Posterior vena cava (tissue), 2 donors: ENCODE data around the gene MAPKAP1. TPM values are rescaled to one million over a fixed set of nuclear protein-coding genes. Genes with fewer than 3 reads are reported as not detected.

Experiments
- DNase-seq: peaks from one replicate; pipeline ENCODE4 v3.0.0-alpha.2; 2020; ENCODE audit warnings: low spot score
- intact Hi-C, 2 donors: fragments of 100-400 bp; cut with DNase I; formaldehyde crosslinking; loops; one replicate each; pipeline versions ENCODE4 v1.14.1 to v1.14.2; 2022 to 2023
- total RNA-seq, 2 donors: library from RNA; stranded (reverse); fragmentation: NEBNext Ultra II Directional; extraction: Animal tissue kit (Norgen Biotek cat#: 25700); gene quantifications; one replicate each; pipeline ENCODE4 v1.2.1, GENCODE V29; 2021
- donor health status: DM: yes; HTN: yes; CAD: no.
- donor health status: DM: yes; HTN: yes; CAD: no.

MAPKAP1 gene
- total RNA-seq, 2 donors from 2014 or later = 56.1 to 62.2 TPM

DNA sequence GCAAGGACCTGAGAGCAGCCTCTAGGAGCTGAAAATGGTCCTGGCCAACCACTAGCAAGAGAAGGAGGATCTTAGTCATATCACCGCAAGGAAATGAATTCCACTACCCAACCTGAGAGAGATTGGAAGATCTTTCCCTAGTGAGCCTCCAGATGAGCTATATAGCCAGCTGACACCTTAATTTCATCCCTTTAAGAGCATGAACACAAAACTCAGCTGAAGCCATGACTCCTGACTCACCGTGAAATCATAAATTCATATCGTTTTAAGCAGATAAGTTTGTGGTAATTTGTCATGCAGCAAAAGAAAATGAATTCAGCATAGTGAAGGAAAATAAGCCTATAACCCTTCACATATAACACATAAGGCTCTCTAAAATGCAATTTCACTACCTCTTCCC is 23.5 kb downstream of the MAPKAP1 start:
- intact Hi-C loops = no loop called here
- DNase-seq = no peak

DNA sequence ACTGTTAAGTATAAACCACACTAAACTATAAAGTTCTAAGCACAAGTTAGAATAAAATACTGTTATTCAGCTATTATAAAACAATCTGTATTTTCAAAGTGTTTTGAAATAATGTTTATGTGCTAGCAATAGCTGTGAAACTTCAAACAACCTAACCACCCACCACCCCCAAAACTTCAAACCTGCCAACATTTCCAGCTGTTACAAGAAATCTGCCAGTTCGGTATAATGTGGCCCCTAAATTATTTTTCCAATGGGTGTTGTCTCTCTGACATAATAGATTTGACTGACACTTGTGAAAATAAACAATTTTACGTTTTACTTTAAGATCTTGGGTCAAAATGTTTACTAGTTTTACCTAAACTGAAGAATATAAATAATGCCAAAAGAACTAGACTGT is 24.7 kb downstream of the MAPKAP1 start:
- intact Hi-C loops = no loop called here

DNA sequence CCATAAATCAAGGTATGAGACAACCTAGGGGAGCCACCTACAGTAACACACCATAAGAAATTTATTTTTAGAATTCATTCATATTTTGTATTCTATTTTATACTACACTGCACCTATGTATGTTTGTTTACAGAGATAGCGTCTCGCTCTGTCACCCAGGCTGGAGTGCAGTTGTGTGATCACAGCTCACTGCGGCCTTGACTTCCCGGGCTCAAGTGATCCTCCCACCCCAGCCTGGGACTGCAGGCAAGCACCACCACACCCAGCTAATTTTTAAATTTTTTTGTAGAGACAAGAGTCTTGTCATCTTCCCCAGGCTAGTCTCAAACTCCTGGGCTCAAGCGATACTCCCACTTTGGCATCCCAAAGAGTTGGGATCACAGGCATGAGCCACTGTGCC is 25.4 kb downstream of the MAPKAP1 start:
- intact Hi-C loops = no loop called here
- DNase-seq = no peak

More for the DNA sequence above, 24.7 kb downstream of the MAPKAP1 start:
- no peak for DNase-seq

DNA sequence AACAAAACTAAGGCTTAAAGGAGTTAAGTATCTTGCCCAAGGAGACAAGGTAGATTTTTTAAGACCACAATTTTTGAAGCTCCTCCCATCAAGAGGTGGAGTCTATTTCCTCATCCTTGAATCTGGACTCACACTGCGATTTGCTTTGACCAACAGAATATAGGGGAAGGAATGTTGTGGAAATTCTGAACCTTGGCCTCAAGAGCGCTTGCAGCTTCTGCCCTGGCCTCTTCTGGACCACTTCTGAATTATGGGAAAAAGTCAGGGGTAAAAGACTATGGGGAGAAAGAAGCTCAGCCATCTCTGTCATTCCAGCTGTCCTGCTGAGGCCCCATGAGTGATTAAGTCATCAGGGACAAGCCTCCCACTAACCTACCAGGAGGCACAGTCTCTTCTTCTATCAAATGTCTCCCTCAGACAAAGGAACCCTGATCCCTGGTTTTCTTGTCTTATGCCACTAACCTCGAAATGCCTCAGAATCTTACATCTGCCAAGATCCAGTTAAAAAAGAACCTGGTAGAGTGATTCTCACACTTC is 25.9 kb downstream of the MAPKAP1 start:
- intact Hi-C loops = no loop called here
- DNase-seq = no peak

DNA sequence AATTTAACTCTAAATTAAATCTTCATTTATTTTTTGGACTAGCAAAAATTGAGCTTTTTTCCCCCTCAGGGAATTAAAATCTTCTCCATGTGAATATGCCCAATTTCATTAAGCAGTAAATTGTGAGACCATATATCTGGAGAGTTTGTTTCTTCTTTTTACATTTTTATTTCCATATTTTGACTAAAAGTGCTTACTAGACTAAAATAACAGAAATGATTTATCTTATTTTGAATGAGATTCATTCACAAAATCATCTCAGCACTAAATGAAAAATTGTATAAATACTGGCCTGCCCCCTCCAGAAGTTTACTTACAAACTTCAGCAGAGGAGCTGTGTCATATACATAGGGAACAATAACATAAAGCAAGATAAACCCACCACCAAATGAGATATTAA is 26.6 kb downstream of the MAPKAP1 start:
- no peak for DNase-seq
- intact Hi-C loops = no loop called here

DNA sequence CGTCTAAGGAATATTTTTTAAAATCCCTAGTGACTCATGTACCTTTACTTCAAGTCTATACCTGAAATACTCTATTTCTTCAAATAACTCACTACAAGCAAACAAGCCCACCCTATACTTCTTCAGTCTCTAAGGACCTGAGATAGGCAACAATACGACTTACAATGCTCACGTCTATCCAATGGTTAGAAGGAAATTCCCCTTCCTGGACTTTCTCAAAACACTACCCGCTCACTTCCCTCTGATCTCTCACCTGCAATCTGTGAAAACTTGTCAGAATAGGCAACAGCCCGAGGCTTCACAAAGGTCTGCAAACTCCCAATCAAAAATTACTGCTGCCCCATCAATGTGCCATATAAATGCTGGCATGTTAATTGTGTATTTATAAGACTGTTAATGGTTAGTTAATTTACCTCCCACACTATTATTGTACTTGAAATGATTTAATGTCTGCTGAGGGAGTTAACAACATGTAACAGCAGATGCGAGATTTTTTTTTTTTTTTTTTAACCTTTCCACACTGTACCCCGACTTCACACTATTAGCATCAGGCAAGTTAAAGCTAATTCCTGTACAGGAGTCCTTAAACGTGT is 27.3 kb downstream of the MAPKAP1 start:
- intact Hi-C loops = no loop called here
- no peak for DNase-seq

DNA sequence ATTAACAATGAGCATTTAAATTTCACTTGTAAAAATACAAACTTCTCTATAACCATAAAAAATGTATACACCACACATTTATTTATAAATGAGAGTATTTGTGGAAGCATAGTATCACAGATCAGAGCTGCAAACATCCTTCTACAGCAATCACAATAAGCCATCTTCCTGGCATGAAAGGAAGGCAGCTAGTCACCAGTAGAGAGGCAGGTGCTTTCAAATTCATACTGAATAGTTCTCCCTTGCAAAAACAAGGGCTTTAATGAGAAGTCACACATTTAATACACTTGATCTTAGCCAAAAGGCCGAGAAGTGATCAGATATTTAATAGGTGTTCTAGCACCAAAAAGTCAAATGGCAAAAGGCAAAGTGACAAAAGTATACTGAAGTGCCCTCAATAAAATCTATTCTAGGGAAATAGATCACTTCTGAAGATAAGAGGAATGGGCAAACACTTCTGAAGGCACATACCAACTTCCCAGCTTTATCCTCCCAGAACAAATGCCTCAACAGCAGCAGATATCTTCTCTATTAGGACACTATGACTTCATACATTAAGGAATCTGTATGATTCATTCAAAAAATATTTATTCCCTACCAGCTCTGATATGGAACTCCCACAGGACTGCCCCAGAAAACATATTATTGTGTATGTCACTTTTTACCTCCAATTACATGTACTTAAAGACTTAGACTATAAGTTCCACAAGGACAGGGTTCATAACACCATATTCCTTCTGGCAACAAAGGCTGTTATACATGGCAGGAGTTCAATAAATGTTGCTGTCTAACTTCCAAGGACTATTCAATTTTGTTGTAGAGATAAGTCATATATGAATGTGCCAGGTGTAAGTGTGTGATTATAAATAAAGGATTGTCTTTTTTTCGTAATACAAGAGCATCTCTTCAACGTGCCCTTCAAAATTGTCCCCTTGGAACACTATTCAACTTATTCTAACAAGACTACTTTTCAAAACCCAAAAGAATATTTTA is 31.7 kb downstream of the MAPKAP1 start:
- DNase-seq = no peak
- intact Hi-C loops = no loop called here

DNA sequence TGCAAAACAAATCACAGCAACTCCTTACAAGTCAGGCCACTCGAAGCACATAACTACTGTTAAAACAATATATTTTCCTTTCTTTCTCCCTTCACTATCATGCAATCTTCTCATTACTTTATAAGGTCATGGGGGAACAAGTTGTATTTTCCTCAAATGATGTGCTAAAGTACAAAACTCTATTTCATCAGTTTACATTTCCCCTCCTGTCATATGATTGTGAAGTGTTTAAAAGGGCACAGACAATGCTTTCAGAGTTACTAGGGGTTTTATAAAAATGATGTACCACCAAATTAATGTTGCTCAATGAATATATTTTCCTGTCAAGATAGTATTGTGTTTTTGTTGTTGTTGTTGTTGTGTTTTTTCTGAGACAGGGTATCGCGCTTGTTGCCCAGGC is 34.1 kb downstream of the MAPKAP1 start:
- intact Hi-C loops = no loop called here
- no peak for DNase-seq

DNA sequence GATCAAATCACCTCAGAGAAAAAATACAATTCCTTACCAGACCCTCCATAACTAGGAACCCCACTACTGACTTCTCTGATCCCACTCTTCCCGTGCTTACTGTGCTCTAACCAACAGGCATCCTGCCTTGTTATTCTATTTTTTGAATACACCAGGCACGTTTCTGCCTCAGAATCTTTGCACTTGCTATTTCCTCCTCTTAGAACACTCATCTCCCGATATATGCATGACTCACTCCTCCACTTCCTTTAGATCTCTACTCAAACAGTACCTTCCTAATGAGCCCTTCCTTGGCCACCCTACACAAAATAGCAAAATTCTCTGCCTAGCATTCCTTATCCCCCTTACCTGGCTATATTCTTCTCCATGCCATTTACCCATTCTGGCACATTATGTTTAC is 43.9 kb downstream of the MAPKAP1 start:
- intact Hi-C loops = no loop called here
- DNase-seq = no peak

DNA sequence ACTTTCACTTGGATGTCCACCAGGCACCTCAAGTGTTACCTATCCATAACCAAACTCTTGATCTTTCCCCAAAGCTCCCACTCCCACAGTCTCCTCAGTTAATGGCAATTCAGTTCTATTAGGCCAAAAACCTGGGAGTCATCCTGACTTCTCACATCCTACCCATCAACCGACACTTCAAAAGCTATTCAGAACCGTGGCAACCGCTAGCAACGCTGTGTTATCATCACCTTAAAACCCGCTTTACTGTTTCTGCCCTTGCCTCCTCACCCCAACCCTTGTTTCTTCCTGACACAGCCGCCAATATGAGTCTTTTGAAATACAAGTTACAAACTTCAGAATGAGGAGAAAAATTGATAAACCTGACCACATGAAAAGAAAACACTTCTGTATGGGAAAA is 46.5 kb downstream of the MAPKAP1 start:
- DNase-seq = no peak
- intact Hi-C loops = no loop called here

DNA sequence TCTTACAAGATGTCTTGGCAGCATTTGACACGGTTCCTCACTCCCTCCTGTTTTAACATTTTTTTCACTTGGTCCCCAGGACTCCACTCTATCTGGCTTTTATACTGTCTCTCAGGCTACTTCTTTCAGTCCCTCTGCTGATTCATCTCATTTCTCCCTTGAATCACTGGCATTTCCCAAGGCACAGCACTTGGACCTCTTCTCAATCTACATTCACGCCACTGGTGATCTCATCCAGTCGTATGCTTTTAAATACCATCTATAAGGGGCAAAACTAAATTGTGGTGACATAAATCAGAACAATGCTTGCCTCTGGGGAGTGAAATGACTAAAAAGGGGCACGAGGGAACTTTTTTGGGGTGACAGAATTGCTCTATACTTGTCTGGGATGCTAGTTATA is 47.1 kb downstream of the MAPKAP1 start:
- DNase-seq = no peak
- intact Hi-C loops = loop anchor here in 1 of 2 donors (5.0 kb wide), 1 partner anchor 48 kb away; no protein-coding TSS in a partner anchor

DNA sequence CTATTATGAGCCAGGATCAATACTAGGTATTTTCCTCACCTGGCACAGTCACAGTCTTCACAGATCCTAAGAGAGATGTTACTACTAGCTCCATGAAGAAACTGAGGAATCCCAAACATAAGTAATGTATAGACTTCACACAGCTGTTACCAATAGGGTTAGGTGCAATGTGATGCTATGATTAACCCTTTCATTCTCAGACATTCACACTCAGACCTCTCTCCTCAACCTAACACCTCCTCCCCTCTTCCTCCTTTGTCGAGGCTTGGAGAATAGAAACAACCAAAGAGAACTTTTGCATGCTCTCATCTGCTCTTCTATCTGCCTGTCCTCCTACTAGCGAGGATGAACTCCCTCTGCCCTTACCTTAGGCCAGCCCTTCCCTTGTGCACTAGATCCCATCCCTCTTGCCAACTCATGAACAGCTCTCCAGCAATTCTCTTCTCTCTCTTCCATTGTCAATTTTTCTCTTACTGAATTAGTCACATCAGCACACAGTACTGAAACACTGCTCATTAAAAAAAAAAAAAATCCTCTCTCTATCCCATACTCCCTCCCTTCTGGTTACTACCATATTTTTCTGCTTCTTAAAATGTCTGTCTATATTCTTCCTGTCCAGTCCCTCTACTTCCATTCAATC is 47.7 kb downstream of the MAPKAP1 start:
- DNase-seq = no peak
- intact Hi-C loops = loop anchor here in 1 of 2 donors (5.0 kb wide), 1 partner anchor 47 kb away; no protein-coding TSS in a partner anchor

DNA sequence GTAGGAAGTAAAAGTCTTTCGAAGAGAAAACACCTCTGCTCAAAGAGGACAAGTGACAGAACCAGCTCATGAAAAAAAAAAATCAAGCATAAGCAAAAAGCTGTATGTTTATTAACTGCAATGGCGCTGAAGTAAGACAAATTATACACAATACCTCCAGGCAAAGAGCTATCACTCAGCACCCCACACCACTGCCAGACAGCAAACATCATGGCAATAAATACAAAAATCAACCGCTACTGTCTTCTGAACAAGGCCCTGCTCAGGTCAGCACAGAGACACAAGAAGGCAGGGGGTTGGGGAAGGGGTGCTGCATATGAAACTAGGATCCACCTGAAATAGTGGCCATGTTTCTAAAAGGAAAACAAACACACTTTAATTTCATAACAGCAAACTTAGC is 50.4 kb downstream of the MAPKAP1 start:
- no peak for DNase-seq
- intact Hi-C loops = loop anchor here in 1 of 2 donors (5.0 kb wide), 1 partner anchor 44 kb away; no protein-coding TSS in a partner anchor

DNA sequence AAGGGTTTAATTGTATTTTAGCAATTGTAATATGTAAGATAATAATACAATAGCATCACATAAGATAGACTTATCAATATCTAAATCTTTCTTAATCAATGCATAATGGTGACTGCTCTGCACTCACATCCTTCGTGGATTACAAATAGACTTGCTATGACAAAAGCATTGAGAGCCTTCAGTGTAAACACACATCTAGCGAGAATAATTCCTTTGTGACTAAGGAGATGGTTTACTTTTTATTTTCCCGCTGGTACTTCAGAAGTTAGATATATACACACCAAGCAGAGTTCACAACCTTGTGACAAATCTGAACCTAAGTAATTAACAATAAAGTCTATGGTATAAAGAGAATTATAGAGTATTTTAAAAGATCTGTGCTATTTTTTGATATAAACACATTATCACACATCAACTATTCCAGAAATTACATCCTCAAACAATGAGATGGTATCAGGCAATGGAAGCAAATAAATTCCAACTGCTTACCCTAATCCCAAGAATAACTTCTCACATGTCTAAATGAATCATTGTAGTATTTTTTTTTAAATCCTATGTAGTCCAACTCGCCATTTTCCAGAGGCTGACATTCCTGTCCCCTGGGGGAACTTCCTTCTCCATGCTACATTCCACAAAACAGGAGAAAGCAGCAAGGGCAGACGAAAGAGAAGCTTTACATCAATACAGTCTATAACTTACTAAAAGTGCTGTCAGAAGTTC is 51.2 kb downstream of the MAPKAP1 start:
- intact Hi-C loops = loop anchor here in 1 of 2 donors (5.0 kb wide), 1 partner anchor 44 kb away; no protein-coding TSS in a partner anchor
- DNase-seq = no peak

DNA sequence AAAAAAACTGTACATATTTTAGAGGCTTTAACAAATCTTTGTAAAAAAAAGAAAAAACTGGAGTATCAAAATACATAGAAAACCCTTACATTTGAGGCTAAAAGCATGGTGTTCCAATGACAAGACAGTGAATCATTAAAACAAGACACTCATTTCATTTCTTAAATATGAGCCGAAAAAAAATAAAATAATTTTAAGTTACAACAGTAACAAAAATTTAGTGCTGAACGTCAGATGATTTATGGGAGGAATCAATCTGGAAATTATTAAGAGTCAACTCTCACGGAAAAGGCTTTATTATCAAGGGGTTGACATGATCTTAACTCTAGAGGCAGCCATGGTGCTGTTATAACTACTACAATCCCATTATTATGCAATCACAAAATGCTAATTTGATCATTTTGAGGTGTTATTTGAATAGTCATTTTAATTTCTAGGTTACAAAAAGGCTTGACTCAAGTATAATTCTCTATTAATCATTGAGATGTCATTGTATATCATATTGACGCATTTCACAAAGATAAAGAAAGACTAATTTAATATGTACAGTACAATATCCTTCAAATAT is 51.9 kb downstream of the MAPKAP1 start:
- DNase-seq = no peak
- intact Hi-C loops = loop anchor here in 1 of 2 donors (5.0 kb wide), 1 partner anchor 43 kb away; no protein-coding TSS in a partner anchor

DNA sequence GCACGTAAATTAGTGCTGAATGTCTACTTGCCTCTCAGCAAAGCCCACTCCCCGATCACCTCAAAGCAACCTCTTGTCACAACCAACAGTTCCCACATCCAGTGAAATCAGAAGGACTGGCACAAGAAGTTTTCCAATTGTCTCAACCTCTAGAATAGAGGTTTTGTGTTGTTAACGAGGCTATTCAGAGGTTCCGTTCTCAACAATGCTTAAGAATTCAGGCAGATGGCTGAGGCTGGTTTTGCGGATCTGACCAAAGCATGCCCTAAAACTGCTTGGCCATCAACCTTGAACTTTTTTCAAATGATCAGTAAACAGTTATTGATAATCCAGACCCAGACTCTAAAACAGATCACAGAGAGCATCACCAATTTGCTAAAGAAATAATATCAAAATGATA is 52.9 kb downstream of the MAPKAP1 start:
- intact Hi-C loops = no loop called here
- no peak for DNase-seq

DNA sequence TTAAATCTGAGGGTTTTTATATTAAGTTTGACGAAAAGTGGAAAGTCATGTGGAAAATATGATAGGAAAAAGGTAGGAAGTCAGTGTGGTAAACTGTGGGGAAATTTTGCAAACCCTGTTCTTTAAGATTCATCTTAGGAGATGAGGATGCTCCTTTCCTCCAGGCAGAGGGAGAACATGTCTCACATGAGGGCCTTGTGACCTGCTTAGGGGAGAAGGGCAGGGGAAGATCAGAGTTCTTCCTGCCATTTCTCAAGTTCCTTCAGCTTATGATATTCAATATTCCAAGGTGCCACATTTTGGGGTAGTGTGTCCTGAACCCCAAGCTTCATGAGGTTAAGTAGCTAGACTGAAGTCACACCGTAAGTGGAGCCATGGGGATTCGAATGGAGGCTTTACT is 53.7 kb downstream of the MAPKAP1 start:
- no peak for DNase-seq
- intact Hi-C loops = no loop called here

DNA sequence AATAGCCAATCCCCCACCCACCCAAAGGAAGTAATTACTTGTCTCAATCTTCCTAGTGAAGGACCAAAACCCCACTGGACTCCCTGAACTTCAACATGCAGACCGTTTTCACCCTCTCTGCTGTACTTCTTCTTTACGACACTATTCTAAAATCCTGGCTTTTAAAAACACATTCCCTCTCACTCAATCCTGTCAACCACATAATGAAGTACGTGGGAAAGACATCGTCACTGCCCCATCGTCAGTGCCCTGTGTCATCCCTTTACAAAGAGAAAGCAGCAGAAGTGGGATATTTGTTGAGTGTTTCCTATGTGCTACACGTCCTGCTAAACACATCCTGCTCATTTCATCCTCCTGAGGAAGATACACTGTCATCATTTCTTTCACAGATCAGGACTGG is 54.2 kb downstream of the MAPKAP1 start:
- intact Hi-C loops = no loop called here
- no peak for DNase-seq

DNA sequence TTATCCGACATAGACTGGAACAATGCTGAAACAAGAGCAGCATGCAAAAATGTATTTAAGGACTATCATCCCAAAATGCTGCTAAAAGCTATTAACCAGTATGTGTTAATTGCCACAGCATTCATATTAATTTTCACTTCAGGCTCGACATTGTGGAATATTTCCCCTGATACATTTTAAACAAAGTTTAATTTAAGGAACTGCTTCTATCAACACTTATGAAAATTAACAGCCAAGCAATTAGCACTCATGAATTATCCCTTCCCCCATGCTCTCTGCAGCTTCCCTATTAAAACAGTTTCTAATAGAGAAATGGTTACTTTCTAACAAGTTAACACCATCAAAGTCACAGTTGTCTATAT is 54.8 kb downstream of the MAPKAP1 start:
- no peak for DNase-seq
- intact Hi-C loops = no loop called here
